ENCODE results near the gene PAX2. TPM values are rescaled to one million over a fixed set of nuclear protein-coding genes. Genes with fewer than 3 reads are reported as not detected.

PAX2 gene
- total RNA-seq, 4 donors from 2014 or later, result not detected

DNA sequence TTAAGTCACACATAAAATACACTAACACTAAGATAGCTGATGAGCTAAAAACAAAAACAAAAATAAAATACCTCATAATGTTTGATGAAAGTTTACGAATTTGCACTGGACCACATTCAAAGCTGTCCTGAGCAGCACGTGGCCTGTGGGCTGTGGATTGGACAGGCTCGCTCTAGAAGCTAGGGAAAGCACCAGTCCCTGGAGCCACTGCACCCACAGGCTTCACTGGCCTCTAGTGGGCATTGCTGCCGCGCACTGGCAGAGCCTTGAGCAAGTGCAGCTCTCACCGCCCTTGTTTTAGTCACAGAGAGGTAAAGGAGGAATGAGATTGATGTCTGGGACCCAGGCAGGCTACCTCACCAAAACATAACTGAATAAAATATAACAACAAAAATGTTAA lies 67.6 kb downstream of the PAX2 start:
- 77% methylated on average over 6 of the region's 6 CpGs for WGBS
- peaks cover 94% of the 10 kb centered on the region for H3K27me3 ChIP-seq
- no peak for TF ChIP-seq EP300 (IDR thresholded peaks at IDR 0.05)
- no peak for TF ChIP-seq POLR2AphosphoS5 (IDR thresholded peaks at IDR 0.05)
- TF ChIP-seq POLR2A (IDR thresholded peaks at IDR 0.05), result no peak
- TF ChIP-seq, protein P1, sequence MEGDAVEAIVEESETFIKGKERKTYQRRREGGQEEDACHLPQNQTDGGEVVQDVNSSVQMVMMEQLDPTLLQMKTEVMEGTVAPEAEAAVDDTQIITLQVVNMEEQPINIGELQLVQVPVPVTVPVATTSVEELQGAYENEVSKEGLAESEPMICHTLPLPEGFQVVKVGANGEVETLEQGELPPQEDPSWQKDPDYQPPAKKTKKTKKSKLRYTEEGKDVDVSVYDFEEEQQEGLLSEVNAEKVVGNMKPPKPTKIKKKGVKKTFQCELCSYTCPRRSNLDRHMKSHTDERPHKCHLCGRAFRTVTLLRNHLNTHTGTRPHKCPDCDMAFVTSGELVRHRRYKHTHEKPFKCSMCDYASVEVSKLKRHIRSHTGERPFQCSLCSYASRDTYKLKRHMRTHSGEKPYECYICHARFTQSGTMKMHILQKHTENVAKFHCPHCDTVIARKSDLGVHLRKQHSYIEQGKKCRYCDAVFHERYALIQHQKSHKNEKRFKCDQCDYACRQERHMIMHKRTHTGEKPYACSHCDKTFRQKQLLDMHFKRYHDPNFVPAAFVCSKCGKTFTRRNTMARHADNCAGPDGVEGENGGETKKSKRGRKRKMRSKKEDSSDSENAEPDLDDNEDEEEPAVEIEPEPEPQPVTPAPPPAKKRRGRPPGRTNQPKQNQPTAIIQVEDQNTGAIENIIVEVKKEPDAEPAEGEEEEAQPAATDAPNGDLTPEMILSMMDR (IDR thresholded peaks at IDR 0.05), result no peak

DNA sequence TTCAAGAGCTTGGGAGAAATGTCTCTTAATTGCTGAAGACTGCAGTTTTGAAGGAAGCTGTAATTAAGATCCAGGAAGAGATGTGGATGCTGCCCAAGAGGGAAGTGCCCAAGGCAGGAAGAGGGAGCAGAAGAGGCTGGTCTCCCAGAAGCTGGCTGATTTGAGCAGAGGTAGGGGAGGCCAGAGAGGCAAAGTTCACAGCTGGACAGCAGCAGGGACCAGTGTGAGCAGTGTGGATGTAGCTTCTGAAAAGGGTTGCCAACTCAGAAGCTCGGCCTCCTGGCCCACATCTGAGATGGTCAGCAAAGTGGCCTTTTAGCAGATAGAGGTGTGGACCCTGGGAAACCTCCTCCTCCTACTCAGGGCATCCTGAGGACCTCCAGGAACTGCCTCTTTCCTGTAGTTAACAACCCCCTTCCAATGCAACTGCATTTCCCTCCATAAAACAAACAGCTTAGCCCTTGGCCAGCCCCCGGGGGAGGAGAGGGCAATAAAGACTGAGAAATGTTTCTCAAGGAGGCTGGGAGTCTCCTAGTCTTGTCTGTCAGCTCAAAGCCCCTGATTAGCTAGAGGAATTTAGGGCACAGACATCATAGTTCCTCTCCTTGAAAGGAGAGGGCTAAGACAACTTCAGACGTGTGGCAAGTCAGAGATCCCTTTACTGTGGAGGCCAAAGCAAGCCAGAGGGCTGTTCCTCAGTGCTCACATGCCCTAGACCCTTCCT lies 69.5 kb downstream of the PAX2 start:
- WGBS, result 41% methylated on average over 3 of the region's 3 CpGs
- TF ChIP-seq EP300 (IDR thresholded peaks at IDR 0.05) (no peak), POLR2A (IDR thresholded peaks at IDR 0.05) (no peak), POLR2AphosphoS5 (IDR thresholded peaks at IDR 0.05) (no peak)
- TF ChIP-seq, protein P1 (IDR thresholded peaks at IDR 0.05), result no peak
- Histone ChIP-seq H3K9me3 (no peaks in the 10 kb centered on the region), H3K4me1 (no peaks in the 10 kb centered on the region), H3K36me3 (no peaks in the 10 kb centered on the region), H3K4me3 (no peak overlapping the region), H3K27ac (no peak overlapping the region), H3K27me3 (peaks cover 93% of the 10 kb centered on the region)
- no peak for DNase-seq (ENCODE audit: low spot score in 2 of 2)

More for the DNA sequence above, 67.6 kb downstream of the PAX2 start:
- Histone ChIP-seq H3K4me3 (no peak overlapping the region), H3K4me1 (no peaks in the 10 kb centered on the region), H3K36me3 (no peaks in the 10 kb centered on the region), H3K9me3 (no peaks in the 10 kb centered on the region), H3K27ac (no peak overlapping the region)
- no peak for DNase-seq (ENCODE audit: low spot score in 2 of 2)

DNA sequence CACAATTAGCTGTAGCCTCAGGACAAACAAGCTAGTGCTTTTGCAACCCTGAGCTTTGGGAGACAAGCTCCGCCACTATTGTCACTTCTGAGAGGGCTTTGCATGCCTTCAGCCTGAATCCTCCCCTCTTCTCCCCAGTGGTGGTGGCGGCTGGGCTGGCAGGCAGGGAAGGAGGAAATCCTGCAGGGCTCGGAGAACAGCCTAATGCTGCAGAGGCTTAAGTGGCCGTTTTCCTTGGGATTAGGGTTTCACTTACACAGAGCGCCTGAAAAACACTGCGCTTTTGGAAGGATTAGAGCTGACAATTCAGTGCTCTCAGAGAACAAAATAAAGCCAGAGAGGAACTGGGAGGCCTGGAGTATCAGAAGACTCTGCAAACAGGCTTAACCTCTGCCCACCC lies 71.3 kb downstream of the PAX2 start:
- H3K27me3 ChIP-seq, result peaks cover 94% of the 10 kb centered on the region
- DNase-seq (ENCODE audit: low spot score in 2 of 2), result no peak
- H3K36me3 ChIP-seq, result no peaks in the 10 kb centered on the region
- no peaks in the 10 kb centered on the region for H3K4me1 ChIP-seq
- no peak overlapping the region for H3K4me3 ChIP-seq
- 50% methylated on average over 6 of the region's 6 CpGs for WGBS
- TF ChIP-seq POLR2AphosphoS5 (IDR thresholded peaks at IDR 0.05), result no peak
- TF ChIP-seq, protein P1 (IDR thresholded peaks at IDR 0.05), result no peak
- TF ChIP-seq EP300 (IDR thresholded peaks at IDR 0.05), result no peak
- no peak for TF ChIP-seq POLR2A (IDR thresholded peaks at IDR 0.05)
- no peaks in the 10 kb centered on the region for H3K9me3 ChIP-seq
- no peak overlapping the region for H3K27ac ChIP-seq

GRCh38 chr10:100817268-100817839 lies 72.0 kb downstream of the PAX2 start:
- WGBS, result 78% methylated on average over 4 of the region's 4 CpGs
- TF ChIP-seq POLR2A (IDR thresholded peaks at IDR 0.05) (no peak), EP300 (IDR thresholded peaks at IDR 0.05) (no peak), POLR2AphosphoS5 (IDR thresholded peaks at IDR 0.05) (no peak)
- TF ChIP-seq, protein P1 (IDR thresholded peaks at IDR 0.05), result no peak
- Histone ChIP-seq H3K9me3 (no peaks in the 10 kb centered on the region), H3K4me1 (no peaks in the 10 kb centered on the region), H3K36me3 (no peaks in the 10 kb centered on the region), H3K4me3 (no peak overlapping the region), H3K27me3 (peaks cover 93% of the 10 kb centered on the region), H3K27ac (no peak overlapping the region)
- no peak for DNase-seq (ENCODE audit: low spot score in 2 of 2)

DNA sequence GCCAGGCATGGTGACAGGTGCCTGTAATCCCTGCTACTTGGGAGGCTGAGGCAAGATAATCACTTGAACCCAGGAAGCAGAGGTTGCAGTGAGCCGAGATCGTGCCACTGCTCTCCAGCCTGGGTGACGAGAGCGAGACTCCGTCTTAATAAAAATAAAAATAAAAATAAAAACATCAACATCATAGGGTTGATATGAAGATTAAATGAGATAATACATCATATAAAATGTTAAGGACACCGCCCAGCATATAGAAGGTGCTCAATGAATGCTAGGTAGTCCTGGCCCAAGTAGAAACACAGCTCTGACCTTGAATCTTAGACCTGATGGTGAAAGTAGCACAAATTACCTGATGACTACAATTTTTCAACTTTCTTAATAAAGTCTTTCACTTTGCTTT lies 74.0 kb downstream of the PAX2 start:
- peaks cover 95% of the 10 kb centered on the region for H3K27me3 ChIP-seq

More for the DNA sequence above, 74.0 kb downstream of the PAX2 start:
- H3K4me1 ChIP-seq, result no peaks in the 10 kb centered on the region
- no peaks in the 10 kb centered on the region for H3K36me3 ChIP-seq
- no peak for DNase-seq (ENCODE audit: low spot score in 2 of 2)
- no peak overlapping the region for H3K27ac ChIP-seq
- 90% methylated on average over 6 of the region's 6 CpGs for WGBS
- H3K9me3 ChIP-seq, result no peaks in the 10 kb centered on the region
- TF ChIP-seq, protein P1 (IDR thresholded peaks at IDR 0.05), result no peak
- no peak for TF ChIP-seq EP300 (IDR thresholded peaks at IDR 0.05)
- TF ChIP-seq POLR2A (IDR thresholded peaks at IDR 0.05), result no peak
- no peak for TF ChIP-seq POLR2AphosphoS5 (IDR thresholded peaks at IDR 0.05)
- H3K4me3 ChIP-seq, result no peak overlapping the region

All from suprapubic skin (tissue), 4 donors.